AG04450 (cell line): Measurements from ENCODE around the gene LRCH2. TPM values are rescaled to one million over a fixed set of nuclear protein-coding genes. Genes with fewer than 3 reads are reported as not detected.

Experiments used
- CTCF ChIA-PET: fragments of 300-600, 350-600 bp; formaldehyde crosslinking; extraction: SDS; loops from one replicate; lab custom pipeline; 2022; ENCODE audit warnings: antibody characterized with exemption, inconsistent platforms; lab: Charles Lee
- POLR2A ChIA-PET: fragments of 350-600 bp; formaldehyde crosslinking; extraction: SDS; loops from one replicate; lab custom pipeline; 2021; ENCODE audit warnings: antibody characterized with exemption, inconsistent platforms; lab: Yijun Ruan, JAX
- DNase-seq: peaks from one replicate; pipeline ENCODE4 v3.0.0-alpha.2; 2011; ENCODE audit warnings: low read depth, low spot score
- H3K27ac ChIP-seq: one replicate; pipeline ENCODE4 v1.5.1; 2012; ENCODE audit warnings: low read depth, low read length, control low read depth
- H3K27me3 ChIP-seq: one replicate; pipeline ENCODE4 v1.6.0; 2012; ENCODE audit warnings: low read length; ENCODE audit not compliant: control insufficient read depth, insufficient read depth
- H3K4me3 ChIP-seq: 2 replicates; pipeline ENCODE4 v1.5.1; 2011; ENCODE audit warnings: mild to moderate bottlenecking, low read depth, low read length, control low read depth
- H3K9me3 ChIP-seq: 2 replicates; pipeline ENCODE4 v1.5.1; 2012; ENCODE audit warnings: low read length; ENCODE audit not compliant: control insufficient read depth, insufficient read depth
- CTCF ChIP-seq: IDR thresholded peaks from 2 replicates; pipeline ENCODE4 v1.5.1; 2011; ENCODE audit warnings: low read depth, low read length, control low read depth, inconsistent platforms
- polyA plus RNA-seq: library from polyadenylated mRNA; depleted of rRNA; stranded (reverse); fragments of >200 nt; gene quantifications from 2 replicates; pipeline ENCODE4 v1.2.3, GENCODE V29; 2011

LRCH2 gene
- polyA plus RNA-seq, 1 experiment, result 6.1 TPM

- Histone ChIP-seq H3K9me3 (no peaks in the 10 kb centered on the region), H3K4me3 (no peak overlapping the region), H3K27ac (no peak overlapping the region), H3K27me3 (no peaks in the 10 kb centered on the region)
- POLR2A ChIA-PET, result no interaction called here
- CTCF ChIA-PET, result no interaction called here
- TF ChIP-seq CTCF, result no peak
- DNase-seq, result no peak
Observed at GRCh38 chrX:115251458-115252233, 17.8 kb upstream of the LRCH2 start.

GRCh38 chrX:115237056-115237455 is 3.2 kb upstream of the LRCH2 start:
- Histone ChIP-seq H3K4me3 (no peak overlapping the region), H3K9me3 (no peaks in the 10 kb centered on the region), H3K27ac (no peak overlapping the region), H3K27me3 (no peaks in the 10 kb centered on the region)
- no peak for TF ChIP-seq CTCF
- no peak for DNase-seq
- POLR2A ChIA-PET, result no interaction called here
- CTCF ChIA-PET, result no interaction called here

GRCh38 chrX:115236560-115236959 is 2.7 kb upstream of the LRCH2 start:
- Histone ChIP-seq H3K27me3 (no peaks in the 10 kb centered on the region), H3K4me3 (no peak overlapping the region), H3K9me3 (no peaks in the 10 kb centered on the region), H3K27ac (no peak overlapping the region)
- no peak for DNase-seq
- POLR2A ChIA-PET, result no interaction called here
- TF ChIP-seq CTCF, result no peak
- CTCF ChIA-PET, result no interaction called here

GRCh38 chrX:115234461-115234860 is 565 bp upstream of the LRCH2 start:
- no peaks in the 10 kb centered on the region for H3K9me3 ChIP-seq
- no peak overlapping the region for H3K27ac ChIP-seq
- POLR2A ChIA-PET, result no interaction called here
- H3K4me3 ChIP-seq, result peak overlapping the region; percentile 80
- no peak for TF ChIP-seq CTCF
- DNase-seq, result no peak
- no peaks in the 10 kb centered on the region for H3K27me3 ChIP-seq
- CTCF ChIA-PET, result no interaction called here

- no peak for DNase-seq
- no peak for TF ChIP-seq CTCF
- POLR2A ChIA-PET, result no interaction called here
- CTCF ChIA-PET, result no interaction called here
- Histone ChIP-seq H3K27me3 (no peaks in the 10 kb centered on the region), H3K4me3 (peak overlapping the region; percentile 80), H3K9me3 (no peaks in the 10 kb centered on the region), H3K27ac (peak overlapping the region; percentile 31)
Observed at GRCh38 chrX:115232933-115233496, 881 bp downstream of the LRCH2 start.
